ENCODE measurements around the gene PRM1. TPM values are rescaled to one million over a fixed set of nuclear protein-coding genes. Genes with fewer than 3 reads are reported as not detected.
A peak's percentile ranks its signal among the peaks of the same experiment; 100 is the strongest.

The PRM1 gene
- total and polyA plus RNA-seq, 2 of the 13 experiments (the other 11 are each of a cell fraction or from before 2014, with no cell fraction given), result not detected

GRCh38 chr16:11328172-11329070 is 47.3 kb upstream of the PRM1 start (continued):
- TF ChIP-seq EP300 (IDR thresholded peaks at IDR 0.05; ENCODE audit: low read depth in 2 of 2, low read length in 2 of 2) (no peak), EP300 (CRISPR knock-in tag; IDR thresholded peaks at IDR 0.05; ENCODE audit: borderline replicate concordance) (no peak), ZFY (CRISPR knock-in tag; IDR thresholded peaks at IDR 0.05) (no peak), ZSCAN22 (CRISPR knock-in tag; IDR thresholded peaks at IDR 0.05) (no peak), PAX8 (CRISPR knock-in tag; IDR thresholded peaks at IDR 0.05; ENCODE audit: borderline replicate concordance) (no peak), BCL3 (CRISPR knock-in tag; IDR thresholded peaks at IDR 0.05) (no peak), NFYC (CRISPR knock-in tag; IDR thresholded peaks at IDR 0.05) (no peak), PATZ1 (CRISPR knock-in tag; IDR thresholded peaks at IDR 0.05) (no peak), CHD4 (IDR thresholded peaks at IDR 0.05; ENCODE audit: borderline replicate concordance, low read length) (peak; percentile 91), ZNF619 (CRISPR knock-in tag; IDR thresholded peaks at IDR 0.05) (no peak), AHDC1 (CRISPR knock-in tag; IDR thresholded peaks at IDR 0.05; ENCODE audit: borderline replicate concordance) (0 out of 2 replicates have a peak, but pooled peaks have one; percentile 12), ZNF788 (CRISPR knock-in tag; IDR thresholded peaks at IDR 0.05; ENCODE audit: borderline replicate concordance) (no peak; the same call in 1 of the 2 replicates), XRCC5 (optimal IDR thresholded peaks at IDR 0.05; ENCODE audit: low read length) (peak; percentile 24), GATAD1 (CRISPR knock-in tag; IDR thresholded peaks at IDR 0.05) (no peak), SALL2 (CRISPR knock-in tag; IDR thresholded peaks at IDR 0.05) (no peak), CREB1 (IDR thresholded peaks at IDR 0.05) (no peak), CREB1 (CRISPR knock-in tag; IDR thresholded peaks at IDR 0.05) (no peak), SALL1 (CRISPR knock-in tag; IDR thresholded peaks at IDR 0.05) (no peak), ARID3A (IDR thresholded peaks at IDR 0.05; ENCODE audit: low read depth, low read length) (no peak)
